Daoy (cell line): ENCODE data around the gene MRPL42. TPM values are rescaled to one million over a fixed set of nuclear protein-coding genes. Genes with fewer than 3 reads are reported as not detected.
"Not testable (repeated sequence)": the region's sequence is repeated elsewhere in the genome, so short reads cannot be mapped to it uniquely, and the experiment has no call there.

Experiments used
- DNase-seq: peaks from one replicate; pipeline ENCODE4 v3.0.0-alpha.2; 2015; ENCODE audit warnings: low read depth
- total RNA-seq: library from RNA; depleted of rRNA; stranded (reverse); fragments of >200 nt; shearing (Covaris generic); gene quantifications from 2 replicates; pipeline ENCODE4 v1.2.3, GENCODE V29; 2014; rRNA removed

Gene MRPL42
- 151 and 194 TPM in 2 replicates for total RNA-seq

DNA sequence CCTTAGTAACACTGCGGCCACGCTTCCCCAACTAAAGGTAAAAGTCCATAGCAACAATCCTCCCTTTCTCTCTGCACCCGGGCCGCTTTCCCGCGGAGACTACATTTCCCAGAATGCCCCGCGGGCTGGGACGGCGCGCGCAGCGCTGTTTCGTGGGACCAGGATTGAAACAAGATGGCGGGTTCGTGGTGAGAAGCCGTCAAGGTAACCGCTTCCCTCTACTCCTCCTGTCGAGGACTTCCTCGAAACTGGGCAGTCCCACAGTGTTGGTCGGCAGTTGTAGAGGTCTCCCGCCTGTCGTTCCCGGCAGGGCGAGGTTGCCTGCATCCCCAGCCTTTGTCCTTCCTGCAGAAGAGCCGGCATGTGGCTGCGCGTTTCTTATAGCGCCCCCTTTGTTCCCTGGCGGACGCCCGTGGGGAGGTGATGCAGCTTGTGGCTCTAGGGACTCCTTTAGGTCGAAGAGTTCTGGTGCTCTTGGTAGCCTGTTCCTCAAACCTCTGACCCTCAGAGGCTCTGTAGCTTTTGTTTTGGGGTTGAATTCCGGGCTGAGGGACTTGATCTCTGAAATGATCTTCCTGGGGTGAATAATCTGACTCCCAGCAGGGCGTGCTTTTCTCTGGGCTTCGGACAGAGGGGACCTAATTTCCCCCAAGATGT, at the start of gene MRPL42:
Gene MRPL42, plus strand, starts transcription at position 164 of the 657 bp plus-strand sequence. CDS start 1,772 bp downstream, outside the sequence.
- peak; percentile 92 for DNase-seq

DNA sequence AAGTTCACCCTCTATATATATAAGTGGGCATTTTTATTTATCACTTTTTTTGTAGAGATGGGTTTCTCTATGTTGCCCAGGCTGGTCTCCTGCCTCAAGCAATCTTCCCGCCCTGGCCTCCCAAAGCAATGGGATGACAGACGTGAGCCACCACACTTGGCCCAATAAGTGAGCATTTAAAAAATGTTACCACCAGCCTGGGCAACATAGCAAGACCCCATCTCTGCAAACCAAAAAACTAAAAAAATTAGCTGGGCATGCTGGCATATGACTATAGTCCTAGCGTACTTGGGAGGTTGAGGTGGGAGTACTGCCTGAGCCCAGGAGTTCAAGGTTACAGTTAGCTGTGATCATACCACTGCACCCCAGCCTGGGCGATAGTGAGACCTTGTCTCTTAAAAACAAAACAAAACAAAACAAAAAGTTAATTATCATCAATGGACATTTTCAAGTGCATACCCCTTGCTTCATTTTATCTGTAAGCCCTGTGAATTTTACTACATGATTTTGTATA, 49.3 kb upstream of the MRPL42 start:
- DNase-seq = no peak

GRCh38 chr12:93419388-93420034, 47.8 kb upstream of the MRPL42 start:
- no peak for DNase-seq

GRCh38 chr12:93422050-93422449, 45.3 kb upstream of the MRPL42 start:
- no peak for DNase-seq

GRCh38 chr12:93425736-93426411, 41.4 kb upstream of the MRPL42 start:
- DNase-seq = no peak

- no peak for DNase-seq
These were observed 40.9 kb upstream of the MRPL42 start for GRCh38 chr12:93426412-93426805.

DNA sequence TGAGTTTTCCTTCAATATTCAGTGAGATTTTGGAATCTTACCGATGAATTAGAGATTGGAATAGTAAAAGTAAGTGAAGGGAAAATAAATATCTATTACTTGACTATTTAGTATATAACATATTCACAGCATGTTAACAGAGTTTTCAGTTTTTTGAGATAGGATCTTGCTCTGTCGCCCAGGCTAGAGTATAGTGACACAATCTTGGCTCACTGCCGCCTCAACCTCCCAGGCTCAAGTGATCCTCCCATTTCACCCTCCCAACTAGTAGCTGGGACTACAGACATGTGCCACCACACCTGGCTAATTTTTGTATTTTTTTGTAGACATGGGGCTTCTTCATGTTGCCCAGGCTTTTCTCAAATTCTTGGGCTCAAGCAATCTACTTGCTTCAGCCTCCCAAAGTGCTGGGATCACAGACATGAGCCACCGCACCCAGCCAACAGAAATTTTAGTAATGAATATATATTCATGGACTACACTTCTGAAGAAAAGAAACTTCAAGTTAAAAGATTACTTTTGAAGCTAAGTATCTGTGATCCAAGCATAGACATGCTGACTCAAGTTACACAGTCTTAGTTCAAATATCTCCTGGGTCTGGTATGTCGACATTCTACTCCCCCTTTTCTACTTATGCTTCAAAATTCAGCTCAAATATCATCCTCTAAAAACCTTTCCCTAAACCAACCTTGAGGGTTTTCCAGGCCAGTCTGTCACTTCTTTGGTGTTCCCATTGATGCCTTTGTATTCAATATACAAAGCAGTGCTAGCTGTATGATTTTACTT, 39.3 kb upstream of the MRPL42 start:
- DNase-seq = no peak

- DNase-seq = no peak
These were observed 37.9 kb upstream of the MRPL42 start for GRCh38 chr12:93429448-93429847.

- no peak for DNase-seq
These were observed 37.5 kb upstream of the MRPL42 start for GRCh38 chr12:93429852-93430251.

GRCh38 chr12:93430280-93430679, 37.0 kb upstream of the MRPL42 start:
- no peak for DNase-seq

DNA sequence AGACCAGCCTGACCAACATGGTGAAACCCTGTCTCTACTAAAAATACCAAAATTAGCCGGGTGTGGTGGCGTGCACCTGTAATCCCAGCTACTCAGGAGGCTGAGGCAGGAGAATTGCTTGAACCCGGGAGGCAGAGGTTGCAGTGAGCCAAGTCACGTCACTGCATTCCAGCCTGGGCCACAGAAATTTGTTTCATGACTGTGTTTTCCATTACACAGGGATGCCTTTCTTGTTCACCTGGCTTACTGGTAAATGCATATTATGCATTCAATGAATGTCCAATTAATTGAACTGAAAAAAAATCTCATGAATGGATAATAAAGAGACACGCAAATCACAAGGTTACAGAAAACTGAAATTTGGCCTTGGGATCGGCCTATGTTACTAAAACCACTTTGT, 35.3 kb upstream of the MRPL42 start:
- not testable (repeated sequence) for DNase-seq

DNA sequence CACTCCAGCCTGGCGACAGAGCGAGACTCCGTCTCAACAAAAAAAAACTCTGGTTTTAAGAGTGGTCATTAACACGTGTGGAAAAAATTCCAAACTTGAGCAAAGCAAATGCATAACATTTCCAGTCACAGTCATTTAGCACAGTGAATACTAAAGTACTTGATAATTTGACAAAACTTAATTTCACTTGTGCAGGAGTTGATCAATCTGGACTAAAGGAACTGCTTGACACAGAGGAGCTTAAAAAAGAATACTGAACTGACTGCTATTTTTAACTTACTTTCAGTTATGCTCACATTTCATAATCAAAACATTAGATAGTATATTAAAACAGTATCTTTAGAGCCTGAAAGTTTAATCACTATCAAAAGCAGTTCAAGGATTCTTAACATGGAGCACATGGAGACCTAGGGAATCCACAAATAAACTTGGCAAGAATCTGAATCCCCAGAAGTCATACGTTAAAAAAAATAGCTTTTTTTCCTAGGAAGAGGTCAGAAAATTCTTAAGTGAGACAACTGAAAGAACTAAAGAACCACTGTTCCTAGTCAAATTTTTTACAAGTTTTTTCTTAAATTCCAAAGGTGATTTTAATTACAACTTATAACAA, 33.0 kb upstream of the MRPL42 start:
- DNase-seq = no peak

DNA sequence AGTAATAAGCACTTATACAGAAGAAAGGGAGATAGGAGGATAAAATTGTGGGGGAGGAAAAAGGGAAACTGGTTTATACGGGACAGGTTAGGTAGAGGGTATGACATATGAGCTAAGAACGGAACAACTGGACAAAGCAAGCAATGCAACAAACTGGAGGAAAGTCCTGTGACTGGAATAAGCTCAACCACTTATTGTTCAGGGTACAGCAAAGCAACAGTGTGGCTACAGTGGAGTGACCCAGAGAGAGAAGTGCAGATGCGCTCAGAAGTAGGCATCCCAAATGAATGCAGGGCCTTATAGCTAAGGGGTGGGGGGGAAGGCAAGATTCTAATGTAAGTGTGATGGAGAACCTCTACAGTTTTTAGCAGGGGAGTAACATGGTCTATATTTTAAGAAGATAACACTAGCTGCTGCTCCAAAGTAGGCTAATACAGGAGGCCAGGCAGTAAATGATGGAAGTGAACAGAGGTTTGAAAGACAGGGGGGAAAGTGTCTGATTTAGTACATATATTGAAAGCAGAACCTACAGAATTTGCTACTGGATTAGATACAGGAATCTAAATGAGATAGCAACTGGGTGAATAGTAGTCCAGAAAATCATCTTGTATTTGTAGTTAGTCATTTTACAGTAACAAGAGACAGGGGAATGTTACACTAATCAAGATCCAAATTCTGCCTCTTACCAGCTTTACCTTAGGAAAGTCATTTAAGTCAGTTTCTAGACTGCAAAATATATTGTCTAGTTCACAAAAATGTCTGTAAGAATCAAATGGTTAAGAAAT, 28.9 kb upstream of the MRPL42 start:
- DNase-seq = no peak

DNA sequence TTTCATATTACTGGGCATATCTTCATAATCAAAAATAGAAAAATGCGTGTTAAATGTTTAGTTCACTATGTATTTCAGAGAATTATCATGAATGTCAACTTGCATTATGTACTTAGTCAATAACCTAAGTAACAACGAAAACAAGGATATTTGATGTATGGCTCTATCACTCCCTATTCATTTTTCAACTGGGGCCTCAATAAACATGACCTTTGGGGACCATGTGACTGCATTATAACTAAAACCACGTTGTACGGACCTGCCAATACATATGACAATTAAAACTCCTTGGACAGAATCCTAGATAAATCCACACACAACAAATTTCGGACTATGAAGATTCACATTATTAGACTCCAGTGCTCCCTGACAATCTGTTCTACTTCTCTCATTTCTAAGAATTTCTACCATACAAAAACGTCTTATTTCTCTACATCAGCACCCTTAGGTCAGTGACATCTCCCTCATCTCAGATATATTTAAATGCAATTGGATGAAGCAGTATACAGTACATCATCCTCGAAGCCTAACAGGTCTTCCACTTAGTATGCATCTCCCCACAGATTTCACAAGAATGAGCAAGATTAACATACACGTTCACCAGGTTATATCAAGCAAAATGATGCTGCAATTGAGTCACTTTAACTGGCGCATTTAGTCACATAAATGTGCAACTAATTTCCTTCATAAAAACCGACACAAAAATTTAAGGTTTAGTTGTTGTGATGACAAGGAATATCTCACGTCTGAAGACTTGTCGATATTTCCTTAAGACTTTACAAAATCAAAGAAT, 27.1 kb upstream of the MRPL42 start:
- DNase-seq = no peak

GRCh38 chr12:93441081-93441616, 26.2 kb upstream of the MRPL42 start:
- DNase-seq = peak; percentile 40

DNA sequence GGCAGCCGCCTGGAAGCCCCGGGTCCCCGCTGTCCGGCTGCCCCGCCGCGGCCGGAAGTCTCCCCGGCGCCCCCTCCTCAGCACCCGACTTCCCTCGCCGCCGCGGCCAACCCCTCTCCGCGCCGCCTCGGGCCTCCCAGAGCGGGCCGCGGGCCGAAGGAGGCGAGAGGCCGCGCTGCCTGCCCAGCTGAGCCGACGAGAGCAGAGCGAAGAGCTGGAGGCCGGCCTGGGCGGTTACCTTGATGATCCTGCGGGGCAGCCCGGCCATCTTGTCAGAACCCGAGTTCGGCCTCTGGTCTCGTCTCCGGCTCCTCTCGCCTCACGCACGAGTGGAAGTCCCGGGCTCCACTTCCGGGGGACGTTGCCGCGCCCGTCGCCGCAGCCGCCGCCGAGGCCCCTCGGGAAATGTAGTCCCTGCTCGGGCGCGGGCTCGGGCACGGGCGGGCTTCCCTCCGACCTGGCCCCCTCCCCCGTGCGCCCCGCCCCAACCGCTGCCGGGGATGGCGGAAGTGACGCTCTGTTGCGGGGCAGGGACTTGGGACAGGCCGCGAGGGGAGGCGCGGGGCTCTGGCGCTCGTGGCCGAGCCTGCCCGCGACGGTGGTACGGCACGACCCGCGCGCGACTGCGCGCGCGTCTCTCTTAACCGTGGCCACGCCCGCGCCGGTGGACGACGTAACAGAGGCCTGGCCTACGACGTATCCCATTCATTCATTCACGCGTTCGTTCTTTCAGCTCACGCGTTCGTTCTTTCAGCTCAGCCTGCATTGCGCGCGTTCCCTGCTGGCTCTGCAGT, 25.5 kb upstream of the MRPL42 start, which contains the start of gene UBE2N:
Gene UBE2N, minus strand, starts transcription at position 331 of the 794 bp plus-strand sequence. Its CDS starts 63 bp downstream, at position 268.
- DNase-seq = peak; percentile 98

GRCh38 chr12:93442411-93443340, 24.6 kb upstream of the MRPL42 start:
- DNase-seq = peak; percentile 4
